PC-3 (cell line): Measurements from ENCODE around the gene PPP1R13B.

Experiments used
- CTCF ChIP-seq: fragments of 300-600 bp; sonication (generic); conservative IDR thresholded peaks from 2 replicates; pipeline ENCODE4 v1.5.1; 2017; ENCODE audit warnings: antibody characterized with exemption, low read depth, mild to moderate bottlenecking, low read length
- EZH2 ChIP-seq: fragments of 300-600 bp; sonication (generic); IDR thresholded peaks from one replicate; pipeline ENCODE4 v1.6.1; 2017; ENCODE audit warnings: antibody characterized with exemption, mild to moderate bottlenecking, low read length; ENCODE audit not compliant: unreplicated experiment
- EZH2phosphoT487 ChIP-seq: fragments of 300-600 bp; sonication (generic); IDR thresholded peaks from 2 replicates; pipeline ENCODE4 v1.6.1; 2018; ENCODE audit warnings: mild to moderate bottlenecking, antibody characterized with exemption, low read length, borderline replicate concordance

GRCh38 chr14:103788086-103788485 is 59.3 kb downstream of the PPP1R13B start:
- no peak for TF ChIP-seq CTCF
- TF ChIP-seq EZH2: no peak
- no peak for TF ChIP-seq EZH2phosphoT487
